ENCODE measurements around the gene AGRN. TPM values are rescaled to one million over a fixed set of nuclear protein-coding genes. Genes with fewer than 3 reads are reported as not detected.
"Not testable (repeated sequence)": the region's sequence is repeated elsewhere in the genome, so short reads cannot be mapped to it uniquely, and the experiment has no call there.

The AGRN gene
- total RNA-seq, 4 donors from 2014 or later = 17.0 to 31.6 (median 22.6) TPM

DNA sequence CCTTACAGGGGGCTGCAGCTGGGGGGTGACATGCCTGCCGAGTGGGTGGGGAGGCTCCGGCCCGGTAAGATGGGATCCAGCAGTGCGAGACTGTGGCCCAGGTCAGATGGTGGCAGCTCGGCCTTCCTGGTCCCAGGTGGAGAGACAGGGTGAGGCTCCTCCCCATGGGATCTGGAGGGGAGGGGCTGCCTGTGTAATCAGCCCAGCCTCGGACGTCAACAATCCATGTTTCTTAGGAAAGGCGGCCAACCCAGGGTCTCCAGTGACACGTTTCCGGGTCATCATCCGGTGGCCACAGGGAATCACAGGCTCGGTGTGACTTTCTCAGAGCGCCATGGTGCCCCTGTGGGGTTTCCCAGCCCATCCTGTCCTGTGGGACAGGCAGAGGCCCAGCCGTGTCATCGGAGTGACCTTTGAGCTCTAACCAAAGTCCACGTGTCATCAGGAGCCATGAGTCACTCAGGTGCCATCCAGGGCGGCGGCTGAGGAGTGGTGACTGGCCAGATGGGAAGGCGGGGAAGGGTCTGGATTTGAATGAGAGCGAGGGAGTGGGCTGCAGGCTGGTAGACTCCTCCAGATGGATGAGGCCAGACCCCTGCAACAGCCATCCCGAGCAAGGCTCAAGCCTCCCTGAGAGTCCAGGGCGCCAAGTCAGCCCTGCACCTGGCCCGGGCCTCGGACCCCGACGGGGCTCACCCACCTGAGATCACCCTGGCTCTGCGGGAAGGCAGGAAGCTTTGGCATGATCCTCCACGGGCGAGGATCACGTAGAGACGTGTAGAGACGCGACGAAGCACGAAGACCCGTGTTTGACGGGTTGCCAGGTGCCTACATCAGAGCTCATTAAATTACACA lies 13.4 kb upstream of the AGRN start:
- Histone ChIP-seq H3K27ac (replicated peaks in 1 of 4) (no peak overlapping the region), H3K4me3 (no peak overlapping the region), H3K9me3 (no peaks in the 10 kb centered on the region), H3K4me1 (peaks cover 18 to 29% (median 24%) of the 10 kb centered on the region in 4 donors), H3K27me3 (peaks cover 0 to 35% (median 0%) of the 10 kb centered on the region in 4 donors), H3K36me3 (peaks cover 0 to 5% (median 0%) of the 10 kb centered on the region in 4 donors)
- TF ChIP-seq CTCF (IDR thresholded peaks at IDR 0.05) (no peak), POLR2A (IDR thresholded peaks at IDR 0.05; ENCODE audit: low read depth) (no peak), EP300 (IDR thresholded peaks at IDR 0.05) (no peak)
- intact Hi-C loops (cut with DNase I) = no loop called here
- DNase-seq (ENCODE audit: extremely low spot score) = no peak
- WGBS = 83% methylated on average over 24 of the region's 37 CpGs

- H3K36me3 ChIP-seq; intact Hi-C loops (cut with DNase I); DNase-seq (ENCODE audit: extremely low spot score); H3K4me3 ChIP-seq; H3K9me3 ChIP-seq; H3K27ac ChIP-seq (replicated peaks in 1 of 4): not testable (repeated sequence)
- Histone ChIP-seq H3K27me3 (peaks cover 0 to 18% (median 0%) of the 10 kb centered on the region in 4 donors), H3K4me1 (peaks cover 28 to 35% (median 31%) of the 10 kb centered on the region in 4 donors)
- 94% methylated on average over 8 of the region's 8 CpGs for WGBS
Observed at GRCh38 chr1:1010131-1010530, 9.8 kb upstream of the AGRN start.

DNA sequence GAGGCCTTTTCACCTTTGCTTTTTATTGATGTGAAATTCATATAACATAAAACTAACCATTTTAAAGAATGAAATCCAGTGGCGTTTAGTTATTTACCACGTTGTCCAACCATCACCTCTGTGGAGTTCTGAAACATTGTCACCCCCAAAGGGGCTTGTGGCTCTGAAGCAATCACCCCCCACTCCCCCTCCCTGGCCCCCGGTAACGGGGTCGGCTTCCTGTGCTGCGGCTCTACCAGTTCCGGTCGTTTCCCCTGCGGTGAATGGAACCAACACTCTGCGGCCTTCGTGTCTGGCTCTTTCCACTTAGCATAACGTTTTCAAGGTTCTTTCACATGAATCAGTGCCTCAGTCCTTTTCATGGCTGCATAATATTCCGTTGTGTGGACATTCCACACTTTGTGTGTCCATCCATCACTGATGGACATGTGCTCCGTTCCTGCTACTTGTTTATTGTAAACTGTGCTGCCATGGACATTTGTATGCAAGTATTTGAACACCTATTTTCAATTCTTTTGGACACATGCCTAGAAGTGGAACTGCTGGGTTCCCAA lies 8.4 kb upstream of the AGRN start:
- 78% methylated on average over 14 of the region's 14 CpGs for WGBS
- H3K27me3 ChIP-seq = peaks cover 0 to 9% (median 0%) of the 10 kb centered on the region in 4 donors
- intact Hi-C loops (cut with DNase I) = no loop called here
- no peaks in the 10 kb centered on the region for H3K36me3 ChIP-seq
- no peaks in the 10 kb centered on the region for H3K9me3 ChIP-seq
- TF ChIP-seq EP300 (IDR thresholded peaks at IDR 0.05) (no peak), POLR2AphosphoS5 (IDR thresholded peaks at IDR 0.05) (no peak), CTCF (IDR thresholded peaks at IDR 0.05) (no peak), POLR2A (IDR thresholded peaks at IDR 0.05; ENCODE audit: low read depth) (no peak)
- no peak overlapping the region for H3K4me3 ChIP-seq
- no peak overlapping the region for H3K27ac ChIP-seq (replicated peaks in 1 of 4)
- DNase-seq (ENCODE audit: extremely low spot score) = no peak
- H3K4me1 ChIP-seq = peaks cover 18 to 28% (median 24%) of the 10 kb centered on the region in 4 donors

DNA sequence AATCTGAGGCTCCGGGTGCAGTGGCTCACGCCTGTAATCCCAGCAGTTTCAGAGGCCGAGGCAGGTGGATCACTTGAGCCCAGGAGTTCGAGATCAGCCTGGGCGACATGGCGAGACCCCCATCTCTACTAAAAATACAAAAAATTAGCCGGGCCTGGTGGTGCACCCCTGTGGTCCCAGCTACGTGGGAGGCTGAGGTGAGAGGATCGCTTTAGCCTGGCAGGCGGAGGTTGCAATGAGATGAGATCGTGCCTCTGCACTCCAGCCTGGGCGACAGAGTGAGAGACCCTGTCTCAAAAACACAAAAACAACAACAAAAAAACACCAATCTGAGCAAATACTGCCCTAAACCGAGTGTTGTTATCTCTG lies 7.2 kb upstream of the AGRN start:
- not testable (repeated sequence) for H3K27me3 ChIP-seq

GRCh38 chr1:1013105-1013921 lies 6.6 kb upstream of the AGRN start, which contains the start of gene ISG15:
ISG15 (plus strand) TSS chr1:1013497; CDS start chr1:1013574, 77 bp downstream.
- peak; percentile 94 to 99 for TF ChIP-seq POLR2AphosphoS5 (IDR thresholded peaks at IDR 0.05)
- TF ChIP-seq CTCF (IDR thresholded peaks at IDR 0.05) = peak in 1 of 3 experiments; percentile 23
- no peak for TF ChIP-seq EP300 (IDR thresholded peaks at IDR 0.05)

More for the DNA sequence above, 7.2 kb upstream of the AGRN start:
- DNase-seq (ENCODE audit: extremely low spot score); H3K9me3 ChIP-seq; intact Hi-C loops (cut with DNase I); H3K36me3 ChIP-seq: not testable (repeated sequence)
- peak overlapping the region; percentile 65 to 76 (median 68) for H3K4me3 ChIP-seq
- H3K4me1 ChIP-seq = peaks cover 18 to 28% (median 24%) of the 10 kb centered on the region in 4 donors
- 70% methylated on average over 13 of the region's 13 CpGs for WGBS
- peak overlapping the region; percentile 85 to 93 (median 91) for H3K27ac ChIP-seq (replicated peaks in 1 of 4)

More at GRCh38 chr1:1013105-1013921, 6.6 kb upstream of the AGRN start, which contains the start of gene ISG15:
- no peaks in the 10 kb centered on the region for H3K36me3 ChIP-seq
- intact Hi-C loops (cut with DNase I) = no loop called here
- H3K4me3 ChIP-seq = peak within 1 kb of the TSS; percentile 65 to 76 (median 68)
- 6% methylated on average over 21 of the region's 30 CpGs for WGBS
- peaks cover 18 to 28% (median 24%) of the 10 kb centered on the region in 4 donors for H3K4me1 ChIP-seq
- no peaks in the 10 kb centered on the region for H3K9me3 ChIP-seq
- no peaks in the 10 kb centered on the region for H3K27me3 ChIP-seq
- DNase-seq (ENCODE audit: extremely low spot score) = peak; percentile 98
- H3K27ac ChIP-seq (replicated peaks in 1 of 4) = peak within 1 kb of the TSS; percentile 85 to 93 (median 91)

Measured in esophagus muscularis mucosa (tissue), 4 donors.